Osteocyte (in vitro differentiated cells): ENCODE measurements around the gene KCNH2. TPM values are rescaled to one million over a fixed set of nuclear protein-coding genes. Genes with fewer than 3 reads are reported as not detected.

Experiments used
- DNase-seq: peaks from one replicate; pipeline ENCODE4 v3.0.0; 2021; ENCODE audit warnings: mixed read lengths; ENCODE audit not compliant: unreplicated experiment; ENCODE audit errors: extremely low spot score
- H3K27ac Mint-ChIP-seq: one replicate; pipeline ENCODE4 v1.8.0; 2021; ENCODE audit warnings: mild to moderate bottlenecking, mixed read lengths; ENCODE audit not compliant: unreplicated experiment
- H3K27me3 Mint-ChIP-seq: one replicate; pipeline ENCODE4 v1.8.0; 2021; ENCODE audit warnings: mixed read lengths; ENCODE audit not compliant: unreplicated experiment
- H3K36me3 Mint-ChIP-seq: one replicate; pipeline ENCODE4 v1.8.0; 2021; ENCODE audit warnings: mixed read lengths; ENCODE audit not compliant: unreplicated experiment
- H3K4me1 Mint-ChIP-seq: one replicate; pipeline ENCODE4 v1.8.0; 2021; ENCODE audit warnings: mixed read lengths; ENCODE audit not compliant: unreplicated experiment
- H3K4me3 Mint-ChIP-seq: one replicate; pipeline ENCODE4 v1.8.0; 2021; ENCODE audit warnings: mild to moderate bottlenecking, moderate library complexity, mixed read lengths; ENCODE audit not compliant: unreplicated experiment
- H3K9me3 Mint-ChIP-seq: one replicate; pipeline ENCODE4 v1.8.0; 2021; ENCODE audit warnings: mixed read lengths; ENCODE audit not compliant: unreplicated experiment
- total RNA-seq: library from RNA; stranded (reverse); gene quantifications from 2 replicates; pipeline ENCODE4 v1.2.1, GENCODE V29; 2021
- TF ChIP-seq, protein P1 (sequence below): fragments of 200-600 bp; sonication (generic); IDR thresholded peaks from 2 replicates; pipeline ENCODE4 v1.5.0; 2021; ENCODE audit warnings: antibody characterized with exemption, mild to moderate bottlenecking, moderate library complexity

The KCNH2 gene
- total RNA-seq, 1 donor from 2014 or later: not detected

DNA sequence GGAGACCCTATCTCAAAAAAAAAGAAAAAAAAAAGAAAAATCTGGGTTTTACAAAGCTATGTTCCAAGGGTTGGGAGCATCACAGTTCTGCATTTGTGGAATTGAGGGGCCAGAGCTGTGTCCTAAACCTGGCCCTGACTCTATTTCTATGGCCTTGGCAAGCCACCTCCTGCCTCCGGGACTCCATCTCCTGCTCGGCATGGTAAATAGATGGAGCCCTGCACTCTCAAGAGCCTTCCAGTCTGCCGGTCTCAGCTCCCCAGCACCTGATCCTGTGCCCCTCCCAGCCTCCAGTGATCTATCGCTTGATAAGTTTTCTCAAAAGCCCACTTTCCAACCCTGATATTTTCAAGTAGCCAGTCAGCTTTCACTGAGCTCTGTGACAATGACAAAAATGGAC, 43.0 kb downstream of the KCNH2 start:
- Mint-ChIP-seq H3K27me3 (peaks cover 19% of the 10 kb centered on the region), H3K4me3 (no peak overlapping the region), H3K27ac (no peak overlapping the region), H3K4me1 (no peaks in the 10 kb centered on the region), H3K9me3 (no peaks in the 10 kb centered on the region), H3K36me3 (no peaks in the 10 kb centered on the region)
- DNase-seq: no peak
- TF ChIP-seq, protein P1, sequence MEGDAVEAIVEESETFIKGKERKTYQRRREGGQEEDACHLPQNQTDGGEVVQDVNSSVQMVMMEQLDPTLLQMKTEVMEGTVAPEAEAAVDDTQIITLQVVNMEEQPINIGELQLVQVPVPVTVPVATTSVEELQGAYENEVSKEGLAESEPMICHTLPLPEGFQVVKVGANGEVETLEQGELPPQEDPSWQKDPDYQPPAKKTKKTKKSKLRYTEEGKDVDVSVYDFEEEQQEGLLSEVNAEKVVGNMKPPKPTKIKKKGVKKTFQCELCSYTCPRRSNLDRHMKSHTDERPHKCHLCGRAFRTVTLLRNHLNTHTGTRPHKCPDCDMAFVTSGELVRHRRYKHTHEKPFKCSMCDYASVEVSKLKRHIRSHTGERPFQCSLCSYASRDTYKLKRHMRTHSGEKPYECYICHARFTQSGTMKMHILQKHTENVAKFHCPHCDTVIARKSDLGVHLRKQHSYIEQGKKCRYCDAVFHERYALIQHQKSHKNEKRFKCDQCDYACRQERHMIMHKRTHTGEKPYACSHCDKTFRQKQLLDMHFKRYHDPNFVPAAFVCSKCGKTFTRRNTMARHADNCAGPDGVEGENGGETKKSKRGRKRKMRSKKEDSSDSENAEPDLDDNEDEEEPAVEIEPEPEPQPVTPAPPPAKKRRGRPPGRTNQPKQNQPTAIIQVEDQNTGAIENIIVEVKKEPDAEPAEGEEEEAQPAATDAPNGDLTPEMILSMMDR: no peak

DNA sequence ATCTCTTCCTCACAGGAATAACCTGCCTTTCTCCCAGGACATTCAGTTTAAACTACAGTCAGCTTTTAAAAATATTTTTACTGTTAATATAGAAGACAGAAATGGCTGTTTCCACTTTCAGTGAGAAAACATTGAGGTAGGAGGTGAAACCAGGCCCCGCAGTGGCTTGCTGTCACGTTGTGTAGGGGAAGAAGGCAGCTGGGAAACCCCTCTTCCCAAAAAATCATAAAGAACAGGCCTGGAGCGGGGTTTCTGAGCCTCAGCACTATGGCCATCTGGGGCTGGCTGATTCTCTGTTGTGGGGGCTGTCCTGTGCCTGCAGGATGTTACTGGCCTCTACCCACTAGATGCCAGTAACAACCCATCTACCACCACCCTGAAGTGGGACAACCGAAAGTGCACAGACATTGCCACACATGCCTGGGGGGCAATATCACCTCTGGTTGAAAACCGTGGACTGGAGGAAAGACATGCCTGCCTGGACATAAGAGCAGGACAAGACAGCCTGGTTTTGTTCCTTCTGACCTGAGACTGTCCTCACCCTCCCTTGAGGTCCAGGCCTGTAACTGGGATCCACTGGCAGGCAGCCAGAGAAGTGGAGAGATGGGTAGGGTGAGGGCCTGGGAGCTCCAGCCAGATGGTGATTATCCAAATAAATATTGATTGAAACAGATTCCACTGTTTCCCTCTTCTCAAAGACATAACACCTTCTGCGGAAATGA, 43.9 kb downstream of the KCNH2 start:
- no peaks in the 10 kb centered on the region for H3K36me3 Mint-ChIP-seq
- peaks cover 24% of the 10 kb centered on the region for H3K27me3 Mint-ChIP-seq
- TF ChIP-seq, protein P1: no peak
- no peaks in the 10 kb centered on the region for H3K9me3 Mint-ChIP-seq
- H3K4me1 Mint-ChIP-seq: no peaks in the 10 kb centered on the region
- no peak overlapping the region for H3K4me3 Mint-ChIP-seq
- no peak overlapping the region for H3K27ac Mint-ChIP-seq
- DNase-seq: no peak

DNA sequence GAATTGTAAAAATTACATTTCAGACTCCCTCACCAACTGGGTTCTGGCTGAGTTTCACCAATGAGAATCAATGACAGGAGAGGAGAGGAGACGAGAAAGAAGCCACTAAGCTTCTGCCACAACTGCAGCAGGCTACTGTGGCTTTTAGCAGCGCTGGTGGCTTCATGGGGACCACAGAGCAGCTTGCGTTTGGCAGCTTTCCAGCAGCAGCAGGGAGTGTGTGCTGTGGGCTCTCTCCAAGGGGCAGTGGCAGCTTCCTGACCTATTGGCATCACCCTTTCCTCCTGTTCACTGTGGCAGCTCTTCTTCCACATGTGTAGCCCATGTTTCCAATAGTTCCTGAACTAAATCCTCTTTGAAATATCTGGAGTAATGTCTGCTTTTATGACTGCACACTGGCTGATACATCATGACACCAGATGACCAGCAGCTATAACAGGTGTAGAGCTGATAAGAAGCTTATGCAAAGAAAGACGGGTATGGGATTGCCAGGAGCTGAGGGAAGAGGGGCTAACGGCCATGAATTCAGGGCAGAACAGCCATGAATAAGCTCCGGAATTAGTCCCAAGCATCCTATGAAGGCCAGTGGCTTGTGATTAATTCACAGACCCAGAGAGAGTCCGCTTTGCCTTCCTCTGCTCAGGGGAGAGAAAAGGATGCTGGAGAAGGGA, 46.8 kb downstream of the KCNH2 start:
- Mint-ChIP-seq H3K4me3 (no peak overlapping the region), H3K36me3 (no peaks in the 10 kb centered on the region), H3K9me3 (no peaks in the 10 kb centered on the region), H3K4me1 (no peaks in the 10 kb centered on the region), H3K27ac (no peak overlapping the region), H3K27me3 (peaks cover 25% of the 10 kb centered on the region)
- TF ChIP-seq, protein P1: no peak
- DNase-seq: no peak

DNA sequence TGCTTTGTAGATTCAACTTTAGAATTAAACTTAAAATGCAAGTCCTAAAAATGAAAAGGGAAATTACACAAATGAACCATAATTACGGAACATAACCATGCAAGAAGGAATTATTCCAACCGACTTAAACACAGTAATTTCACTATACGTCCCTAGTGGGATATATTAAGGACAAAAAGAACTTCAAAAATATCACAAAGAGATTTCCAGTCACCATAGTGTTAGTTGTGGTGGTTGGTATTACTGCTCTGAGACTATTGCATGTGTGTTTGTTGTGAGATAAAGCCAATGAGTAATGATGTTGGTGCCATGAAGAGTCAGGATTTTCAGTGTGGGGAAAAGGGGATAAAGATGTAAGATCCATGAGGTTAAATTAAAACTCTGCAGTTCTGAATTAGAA, 49.6 kb downstream of the KCNH2 start:
- Mint-ChIP-seq H3K4me3 (no peak overlapping the region), H3K27me3 (peaks cover 41% of the 10 kb centered on the region), H3K36me3 (no peaks in the 10 kb centered on the region), H3K27ac (no peak overlapping the region), H3K9me3 (no peaks in the 10 kb centered on the region), H3K4me1 (no peaks in the 10 kb centered on the region)
- TF ChIP-seq, protein P1: no peak
- DNase-seq: no peak

DNA sequence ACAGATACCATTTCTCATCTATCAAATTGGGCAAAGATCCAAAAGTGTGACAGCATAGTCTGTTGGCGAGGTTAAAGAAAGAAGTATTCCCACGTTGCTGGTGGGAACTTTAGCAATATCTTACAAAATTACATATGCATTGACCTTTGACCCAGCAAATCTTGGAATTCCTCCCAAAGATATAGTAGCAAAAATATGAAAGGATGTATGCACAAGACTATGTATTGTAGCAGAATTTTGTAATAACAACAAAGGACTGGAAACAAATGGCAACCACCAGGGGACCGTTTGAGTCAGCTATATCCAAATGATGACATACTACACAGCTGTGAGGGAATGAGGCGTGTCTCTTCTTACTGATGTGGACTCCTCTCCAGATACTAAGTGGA, 50.2 kb downstream of the KCNH2 start:
- no peak for DNase-seq
- Mint-ChIP-seq H3K36me3 (no peaks in the 10 kb centered on the region), H3K4me3 (no peak overlapping the region), H3K4me1 (no peaks in the 10 kb centered on the region), H3K27ac (no peak overlapping the region), H3K9me3 (no peaks in the 10 kb centered on the region), H3K27me3 (peaks cover 41% of the 10 kb centered on the region)
- TF ChIP-seq, protein P1: no peak
